Testis (tissue), 3 donors: ENCODE results near the gene TUBG1. TPM values are rescaled to one million over a fixed set of nuclear protein-coding genes. Genes with fewer than 3 reads are reported as not detected.

Source experiments
- DNase-seq: peaks from one replicate; pipeline ENCODE4 v3.0.0-alpha.2; 2019
- H3K27ac ChIP-seq, 2 donors: fragments of 200-600 bp; sonication (generic); one replicate each; pipeline ENCODE4 v1.5.1; 2019
- H3K27me3 ChIP-seq: fragments of 200-600 bp; sonication (generic); one replicate; pipeline ENCODE4 v1.5.1; 2019
- H3K36me3 ChIP-seq: fragments of 200-600 bp; sonication (generic); one replicate; pipeline ENCODE4 v1.5.1; 2017; ENCODE audit warnings: low read depth; ENCODE audit errors: missing control alignments
- H3K4me1 ChIP-seq: fragments of 200-600 bp; sonication (generic); one replicate; pipeline ENCODE4 v1.5.1; 2019
- H3K4me3 ChIP-seq, 2 donors: fragments of 200-600 bp; sonication (generic); one replicate each; pipeline ENCODE4 v1.5.1; 2017 to 2019
- H3K9me3 ChIP-seq: fragments of 200-600 bp; sonication (generic); one replicate; pipeline ENCODE4 v1.5.1; 2017
- POLR2A ChIP-seq: fragments of 450-650 bp; IDR thresholded peaks from one replicate; pipeline ENCODE4 v1.6.1; 2017; ENCODE audit warnings: antibody characterized with exemption, mild to moderate bottlenecking, moderate library complexity
- WGBS, 2 donors: methylation state at CpG; one replicate each; pipeline ENCODE4 v1.1.5; 2018; 5-methylcytosine and 5-hydroxymethylcytosine counted together
- intact Hi-C: fragments of 100-400 bp; cut with DNase I; formaldehyde crosslinking; loops from one replicate; pipeline ENCODE4 v1.15.1; 2023; ENCODE audit warnings: low total_unique reads
- polyA plus RNA-seq: library from polyadenylated mRNA; stranded (reverse); fragments of 350-450 nt; fragmentation: Illumina TruSeq; extraction: RNeasy Lipid Tissue Mini Kit (QIAGEN cat#74804); gene quantifications from one replicate; pipeline ENCODE4 v1.2.3, GENCODE V29; 2014; ENCODE audit warnings: low read depth, low replicate concordance; ENCODE audit not compliant: insufficient read depth
- total RNA-seq, 2 donors: library from RNA; depleted of rRNA; stranded (reverse); fragments of >200 nt; gene quantifications; one replicate each; pipeline ENCODE4 v1.2.3, GENCODE V29; 2016
- TF ChIP-seq, protein P1 (sequence below), 3 experiments: fragments of 450-650 bp in 2 of 3; fragments of 200-600 bp in 1 of 3; sonication (generic) in 1 of 3; IDR thresholded peaks; one replicate each; pipeline ENCODE4 v1.5.1; 2016 to 2019; ENCODE audit warnings: antibody characterized with exemption in 3 of 3, mild to moderate bottlenecking in 2 of 3, moderate library complexity in 1 of 3

Gene TUBG1
- total and polyA plus RNA-seq, 3 donors from 2014 or later: 209 to 411 (median 265) TPM

DNA sequence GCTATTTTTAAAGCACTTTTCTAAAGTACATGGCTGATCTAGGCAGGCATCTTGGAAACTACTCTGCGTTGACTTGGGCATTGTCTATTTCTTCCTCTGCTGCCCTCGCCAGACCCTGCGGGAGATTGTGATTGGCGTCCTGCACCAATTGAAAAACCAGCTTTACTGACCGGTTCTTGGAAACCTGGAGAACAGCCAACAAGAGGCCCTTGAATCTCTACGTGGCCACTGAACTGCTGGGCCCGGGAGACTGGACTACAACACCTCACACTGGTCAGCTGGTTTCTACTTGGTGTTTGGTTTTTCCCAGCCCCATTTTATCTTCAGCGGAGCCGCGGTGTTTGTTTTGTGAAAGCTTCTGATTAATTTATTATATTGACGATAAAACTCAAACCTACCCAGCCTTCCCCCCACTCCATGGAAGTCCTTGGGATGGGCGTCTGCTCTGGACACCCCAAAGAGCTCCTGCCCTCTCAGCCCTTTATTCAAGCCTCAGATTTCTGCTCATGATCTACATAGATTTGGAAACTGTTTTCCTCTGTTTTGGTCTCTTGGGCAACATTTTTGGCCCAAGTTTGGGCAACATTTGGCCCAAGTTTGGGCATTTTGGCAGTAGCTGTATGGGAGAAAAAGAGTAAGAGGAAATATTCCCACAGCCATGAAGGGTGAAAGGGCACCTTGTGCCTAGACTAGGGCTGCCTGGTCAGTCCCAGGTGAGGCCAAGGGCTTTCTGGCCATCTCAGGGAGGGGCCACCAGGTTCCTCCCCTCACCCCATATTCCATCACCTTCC lies 37.9 kb upstream of the TUBG1 start:
- no peaks in the 10 kb centered on the region for H3K9me3 ChIP-seq
- no peak for DNase-seq
- H3K4me3 ChIP-seq: no peak overlapping the region
- no peak for TF ChIP-seq POLR2A
- TF ChIP-seq, protein P1, sequence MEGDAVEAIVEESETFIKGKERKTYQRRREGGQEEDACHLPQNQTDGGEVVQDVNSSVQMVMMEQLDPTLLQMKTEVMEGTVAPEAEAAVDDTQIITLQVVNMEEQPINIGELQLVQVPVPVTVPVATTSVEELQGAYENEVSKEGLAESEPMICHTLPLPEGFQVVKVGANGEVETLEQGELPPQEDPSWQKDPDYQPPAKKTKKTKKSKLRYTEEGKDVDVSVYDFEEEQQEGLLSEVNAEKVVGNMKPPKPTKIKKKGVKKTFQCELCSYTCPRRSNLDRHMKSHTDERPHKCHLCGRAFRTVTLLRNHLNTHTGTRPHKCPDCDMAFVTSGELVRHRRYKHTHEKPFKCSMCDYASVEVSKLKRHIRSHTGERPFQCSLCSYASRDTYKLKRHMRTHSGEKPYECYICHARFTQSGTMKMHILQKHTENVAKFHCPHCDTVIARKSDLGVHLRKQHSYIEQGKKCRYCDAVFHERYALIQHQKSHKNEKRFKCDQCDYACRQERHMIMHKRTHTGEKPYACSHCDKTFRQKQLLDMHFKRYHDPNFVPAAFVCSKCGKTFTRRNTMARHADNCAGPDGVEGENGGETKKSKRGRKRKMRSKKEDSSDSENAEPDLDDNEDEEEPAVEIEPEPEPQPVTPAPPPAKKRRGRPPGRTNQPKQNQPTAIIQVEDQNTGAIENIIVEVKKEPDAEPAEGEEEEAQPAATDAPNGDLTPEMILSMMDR (IDR thresholded peaks at IDR 0.05): no peak
- no peaks in the 10 kb centered on the region for H3K36me3 ChIP-seq
- no peak overlapping the region for H3K27ac ChIP-seq
- WGBS, 2 donors: 77% methylated on average over 12 of the region's 12 CpGs
- peaks cover 11% of the 10 kb centered on the region for H3K4me1 ChIP-seq
- H3K27me3 ChIP-seq: no peaks in the 10 kb centered on the region
- intact Hi-C loops: loop anchor here (10.0 kb wide), 1 partner anchor 103 kb away; the partner anchor contains the start of gene PLEKHH3

DNA sequence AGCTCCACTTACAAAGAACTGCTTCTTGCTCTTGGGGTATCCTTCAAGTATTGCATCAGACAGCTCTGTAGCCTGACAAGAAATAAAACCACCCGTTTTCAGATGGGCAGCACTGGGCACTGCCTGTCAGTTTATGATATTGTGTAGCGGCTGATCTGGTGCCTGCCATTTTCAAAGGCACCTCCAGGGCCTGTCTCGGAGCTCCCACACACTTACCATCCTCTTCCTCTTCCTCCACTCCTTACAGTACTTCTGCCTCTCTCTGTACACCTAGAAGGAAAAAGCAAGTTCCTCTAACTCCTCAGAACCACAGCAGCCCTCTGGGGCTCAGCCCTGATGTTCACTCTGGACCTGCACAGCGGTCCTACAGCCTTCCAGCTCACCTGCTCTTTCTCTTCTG lies 36.4 kb upstream of the TUBG1 start:
- no peaks in the 10 kb centered on the region for H3K36me3 ChIP-seq
- no peak overlapping the region for H3K27ac ChIP-seq
- 81 to 86% methylated on average over 4 of the region's 4 CpGs for WGBS, 2 donors
- H3K9me3 ChIP-seq: no peaks in the 10 kb centered on the region
- H3K4me1 ChIP-seq: peaks cover 8% of the 10 kb centered on the region
- no peaks in the 10 kb centered on the region for H3K27me3 ChIP-seq
- TF ChIP-seq, protein P1 (IDR thresholded peaks at IDR 0.05): no peak
- TF ChIP-seq POLR2A: no peak
- no peak for DNase-seq
- intact Hi-C loops: loop anchor here (10.0 kb wide), 1 partner anchor 102 kb away; the partner anchor contains the start of gene PLEKHH3
- no peak overlapping the region for H3K4me3 ChIP-seq

DNA sequence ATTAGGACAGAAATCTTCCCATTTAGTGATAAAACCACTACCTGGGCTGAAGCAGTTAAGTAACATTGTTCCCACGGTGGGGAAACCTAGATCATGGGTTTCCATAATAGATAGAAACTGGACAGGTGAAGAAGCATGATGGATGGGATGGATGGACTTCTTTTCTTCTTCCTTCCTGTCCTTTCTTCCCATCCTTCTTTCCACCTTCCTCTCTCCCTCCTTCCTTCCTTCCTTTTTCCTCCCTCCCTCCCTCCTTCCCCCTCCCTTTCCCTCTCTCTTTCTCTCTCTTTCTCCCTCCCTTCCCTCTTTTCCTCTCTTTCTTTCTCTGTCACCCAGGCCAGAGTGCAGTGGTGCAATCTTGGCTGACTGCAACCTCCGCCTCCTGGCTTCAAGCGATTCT lies 35.0 kb upstream of the TUBG1 start:
- Histone ChIP-seq H3K36me3 (no peaks in the 10 kb centered on the region), H3K27ac (no peak overlapping the region), H3K4me1 (peaks cover 12% of the 10 kb centered on the region), H3K4me3 (no peak overlapping the region), H3K27me3 (no peaks in the 10 kb centered on the region), H3K9me3 (no peaks in the 10 kb centered on the region)
- intact Hi-C loops: loop anchor here (10.0 kb wide), 1 partner anchor 100 kb away; the partner anchor contains the start of gene PLEKHH3
- WGBS, 2 donors: 82 to 85% methylated on average over 3 of the region's 3 CpGs
- no peak for TF ChIP-seq POLR2A
- TF ChIP-seq, protein P1 (IDR thresholded peaks at IDR 0.05): no peak
- DNase-seq: no peak

DNA sequence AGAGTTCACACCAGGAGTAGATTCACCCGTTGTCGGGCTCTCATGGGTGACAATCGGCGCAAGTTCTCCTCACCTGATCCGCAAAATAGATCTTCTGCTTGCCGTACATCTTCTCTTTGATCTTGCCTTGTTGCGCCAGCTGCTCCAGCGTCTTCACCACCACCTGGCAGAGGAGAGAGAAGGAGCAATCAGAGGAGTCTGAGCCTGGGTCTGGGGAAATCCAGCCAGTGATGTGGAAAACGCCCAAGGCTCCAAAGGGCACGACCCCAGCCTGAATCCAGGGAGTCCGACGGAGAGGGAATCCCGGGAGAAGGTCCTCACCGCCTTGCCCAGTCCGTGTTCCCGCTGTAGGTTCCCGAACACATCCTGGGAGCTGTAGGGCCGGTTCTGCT lies 32.3 kb upstream of the TUBG1 start:
- H3K27ac ChIP-seq: peak overlapping the region; percentile 40 to 87
- TF ChIP-seq, protein P1 (IDR thresholded peaks at IDR 0.05): no peak
- no peak for TF ChIP-seq POLR2A
- peak overlapping the region; percentile 60 to 66 for H3K4me3 ChIP-seq
- no peak for DNase-seq
- no peaks in the 10 kb centered on the region for H3K9me3 ChIP-seq
- intact Hi-C loops: loop anchor here (10.0 kb wide), 1 partner anchor 98 kb away; the partner anchor contains the start of gene PLEKHH3
- WGBS, 2 donors: 5 to 6% methylated on average over 10 to 18 of the region's 18 CpGs
- H3K27me3 ChIP-seq: no peaks in the 10 kb centered on the region
- H3K4me1 ChIP-seq: peaks cover 12% of the 10 kb centered on the region
- no peaks in the 10 kb centered on the region for H3K36me3 ChIP-seq
